OCI-LY7 (cell line): ENCODE results near the gene NOLC1.

Experiments
- EZH2phosphoT487 ChIP-seq: fragments of 200-600 bp; sonication (generic); IDR thresholded peaks from 2 replicates; pipeline ENCODE4 v1.6.1; 2018; ENCODE audit warnings: low read depth, borderline replicate concordance, mild to moderate bottlenecking, mixed run types, antibody characterized with exemption, low read length, moderate library complexity, mixed read lengths
- TF ChIP-seq, protein P1 (sequence below): fragments of 200-600 bp; sonication (generic); conservative IDR thresholded peaks from 2 replicates; pipeline ENCODE4 v1.5.1; 2014; ENCODE audit warnings: mild to moderate bottlenecking, antibody characterized with exemption, low read length, moderate library complexity, mixed read lengths

DNA sequence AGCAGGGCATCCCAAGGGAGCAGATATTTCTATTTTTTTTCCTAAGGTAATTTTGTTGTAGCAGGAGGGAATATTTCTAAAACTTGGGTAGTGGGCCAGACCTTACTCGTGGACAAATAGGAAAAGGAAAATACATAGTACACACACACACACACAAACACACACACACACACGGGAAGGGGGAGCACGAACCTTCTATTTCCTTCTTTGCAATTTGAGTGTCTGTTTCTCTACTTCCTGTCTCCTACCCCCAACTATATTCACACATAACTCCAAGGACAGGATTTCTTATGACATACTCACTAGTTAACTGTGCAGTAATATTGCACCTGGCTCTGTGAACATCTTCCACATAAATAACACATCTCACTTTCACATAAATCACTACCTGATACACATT is 36.4 kb upstream of the NOLC1 start:
- TF ChIP-seq, protein P1, sequence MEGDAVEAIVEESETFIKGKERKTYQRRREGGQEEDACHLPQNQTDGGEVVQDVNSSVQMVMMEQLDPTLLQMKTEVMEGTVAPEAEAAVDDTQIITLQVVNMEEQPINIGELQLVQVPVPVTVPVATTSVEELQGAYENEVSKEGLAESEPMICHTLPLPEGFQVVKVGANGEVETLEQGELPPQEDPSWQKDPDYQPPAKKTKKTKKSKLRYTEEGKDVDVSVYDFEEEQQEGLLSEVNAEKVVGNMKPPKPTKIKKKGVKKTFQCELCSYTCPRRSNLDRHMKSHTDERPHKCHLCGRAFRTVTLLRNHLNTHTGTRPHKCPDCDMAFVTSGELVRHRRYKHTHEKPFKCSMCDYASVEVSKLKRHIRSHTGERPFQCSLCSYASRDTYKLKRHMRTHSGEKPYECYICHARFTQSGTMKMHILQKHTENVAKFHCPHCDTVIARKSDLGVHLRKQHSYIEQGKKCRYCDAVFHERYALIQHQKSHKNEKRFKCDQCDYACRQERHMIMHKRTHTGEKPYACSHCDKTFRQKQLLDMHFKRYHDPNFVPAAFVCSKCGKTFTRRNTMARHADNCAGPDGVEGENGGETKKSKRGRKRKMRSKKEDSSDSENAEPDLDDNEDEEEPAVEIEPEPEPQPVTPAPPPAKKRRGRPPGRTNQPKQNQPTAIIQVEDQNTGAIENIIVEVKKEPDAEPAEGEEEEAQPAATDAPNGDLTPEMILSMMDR, result no peak
- TF ChIP-seq EZH2phosphoT487, result no peak
